CD8-positive, alpha-beta memory T cell (primary cell): Measurements from ENCODE around the gene SLC12A5. TPM values are rescaled to one million over a fixed set of nuclear protein-coding genes. Genes with fewer than 3 reads are reported as not detected.
"Not testable (repeated sequence)": the region's sequence is repeated elsewhere in the genome, so short reads cannot be mapped to it uniquely, and the experiment has no call there.

Experiments used
- CTCF ChIA-PET: fragments of 350-600 bp; sonication (Branson Sonifier 250); formaldehyde crosslinking; loops from one replicate; lab custom pipeline; 2021; ENCODE audit warnings: antibody characterized with exemption; lab: Charles Lee
- POLR2A ChIA-PET: fragments of 350-600 bp; sonication (Branson Sonifier 250); formaldehyde crosslinking; loops from one replicate; lab custom pipeline; 2021; ENCODE audit warnings: antibody characterized with exemption; lab: Charles Lee
- DNase-seq, 5 donors: peaks; one replicate each; pipeline versions ENCODE4 v3.0.0 to v3.0.0-alpha.2; 2020 to 2022; ENCODE audit warnings: mixed read lengths in 1 of 5
- H3K27ac ChIP-seq: one replicate; pipeline ENCODE4 v1.7.0; 2013; ENCODE audit warnings: low read depth, mild to moderate bottlenecking, low read length, moderate library complexity
- H3K27me3 ChIP-seq: 2 replicates; pipeline ENCODE4 v1.7.0; 2013; ENCODE audit warnings: low read length, mild to moderate bottlenecking; ENCODE audit not compliant: insufficient read depth, poor library complexity, severe bottlenecking
- H3K36me3 ChIP-seq: 2 replicates; pipeline ENCODE4 v1.7.0; 2013; ENCODE audit warnings: mild to moderate bottlenecking, low read length, moderate library complexity; ENCODE audit not compliant: insufficient read depth
- H3K4me1 ChIP-seq: 2 replicates; pipeline ENCODE4 v1.7.0; 2013; ENCODE audit warnings: mild to moderate bottlenecking, low read length, moderate library complexity; ENCODE audit not compliant: insufficient read depth
- H3K4me3 ChIP-seq: 2 replicates; pipeline ENCODE4 v1.7.0; 2013; ENCODE audit warnings: mild to moderate bottlenecking, low read length
- H3K9me3 ChIP-seq: 2 replicates; pipeline ENCODE4 v1.7.0; 2013; ENCODE audit warnings: mild to moderate bottlenecking, low read length
- H3K27ac Mint-ChIP-seq, 8 donors: one replicate each; pipeline ENCODE4 v1.8.0; 2020 to 2021; ENCODE audit warnings: mixed read lengths in 8 of 8, mild to moderate bottlenecking in 6 of 8, inconsistent platforms in 3 of 8, moderate library complexity in 3 of 8
- H3K27me3 Mint-ChIP-seq, 2 donors: one replicate each; pipeline ENCODE4 v1.8.0; 2020 to 2021; ENCODE audit warnings: mixed read lengths in 2 of 2, mild to moderate bottlenecking in 1 of 2, moderate library complexity in 1 of 2
- H3K36me3 Mint-ChIP-seq, 3 donors: one replicate each; pipeline ENCODE4 v1.8.0; 2020 to 2021; ENCODE audit warnings: mixed read lengths in 3 of 3, inconsistent platforms in 1 of 3, mild to moderate bottlenecking in 1 of 3
- H3K4me1 Mint-ChIP-seq, 3 donors: one replicate each; pipeline ENCODE4 v1.8.0; 2020 to 2021; ENCODE audit warnings: mixed read lengths in 3 of 3, inconsistent platforms in 1 of 3, mild to moderate bottlenecking in 1 of 3
- H3K4me3 Mint-ChIP-seq, 7 donors: one replicate each; pipeline ENCODE4 v1.8.0; 2020 to 2021; ENCODE audit warnings: mixed read lengths in 7 of 7, mild to moderate bottlenecking in 6 of 7, moderate library complexity in 4 of 7, inconsistent platforms in 2 of 7
- H3K9me3 Mint-ChIP-seq, 5 donors: one replicate each; pipeline ENCODE4 v1.8.0; 2020 to 2022; ENCODE audit warnings: mixed read lengths in 5 of 5, mild to moderate bottlenecking in 3 of 5, moderate library complexity in 2 of 5, inconsistent platforms in 1 of 5
- polyA plus RNA-seq: library from polyadenylated mRNA; unstranded; fragments of 300-500 nt; fragmentation: Illumina TruSeq; gene quantifications from one replicate; pipeline ENCODE4 v1.2.3, GENCODE V29; 2021
- total RNA-seq, 2 experiments: library from RNA; stranded (reverse); gene quantifications; one replicate each; pipeline ENCODE4 v1.2.3, GENCODE V29; 2021

SLC12A5 gene
- total and polyA plus RNA-seq, 3 experiments from 2014 or later = not detected

GRCh38 chr20:46085179-46085851 lies 56.3 kb downstream of the SLC12A5 start:
- no peak for DNase-seq
- Histone ChIP-seq H3K4me1 (peaks cover 58% of the 10 kb centered on the region), H3K36me3 (no peaks in the 10 kb centered on the region), H3K4me3 (no peak overlapping the region), H3K27ac (no peak overlapping the region), H3K9me3 (no peaks in the 10 kb centered on the region), H3K27me3 (no peaks in the 10 kb centered on the region)
- H3K4me3 Mint-ChIP-seq = peak overlapping the region in 2 of 7 donors; percentile 45 to 51
- peaks cover 76 to 88% (median 87%) of the 10 kb centered on the region in 3 donors for H3K4me1 Mint-ChIP-seq
- no peaks in the 10 kb centered on the region for H3K9me3 Mint-ChIP-seq
- ChIA-PET CTCF (no interaction called here), POLR2A (no interaction called here)
- peaks cover 0 to 17% (median 0%) of the 10 kb centered on the region in 3 donors for H3K36me3 Mint-ChIP-seq
- no peaks in the 10 kb centered on the region for H3K27me3 Mint-ChIP-seq
- peak overlapping the region in 3 of 8 donors; percentile 10 to 59 (median 16) for H3K27ac Mint-ChIP-seq

- Mint-ChIP-seq H3K4me3 (peak overlapping the region in 6 of 7 donors; percentile 12 to 91 (median 66)), H3K36me3 (peaks cover 0 to 17% (median 0%) of the 10 kb centered on the region in 3 donors), H3K27ac (peak overlapping the region in 4 of 8 donors; percentile 21 to 89 (median 26)), H3K27me3 (no peaks in the 10 kb centered on the region), H3K4me1 (peaks cover 74 to 78% (median 78%) of the 10 kb centered on the region in 3 donors), H3K9me3 (no peaks in the 10 kb centered on the region)
- Histone ChIP-seq H3K4me1 (peaks cover 57% of the 10 kb centered on the region), H3K4me3 (no peak overlapping the region), H3K27me3 (no peaks in the 10 kb centered on the region), H3K27ac (no peak overlapping the region), H3K9me3 (no peaks in the 10 kb centered on the region), H3K36me3 (no peaks in the 10 kb centered on the region)
- ChIA-PET POLR2A (no interaction called here), CTCF (interaction anchor here (2.0 kb wide), 1 partner anchor 65 kb away, joined by 6 read pairs; no protein-coding TSS in a partner anchor)
- DNase-seq = no peak
These were observed 58.1 kb downstream of the SLC12A5 start for GRCh38 chr20:46087161-46087560.

GRCh38 chr20:46088409-46089166 lies 59.6 kb downstream of the SLC12A5 start:
- peak overlapping the region; percentile 86 to 94 (median 91) for H3K4me3 Mint-ChIP-seq
- Histone ChIP-seq H3K4me1 (peaks cover 43% of the 10 kb centered on the region), H3K9me3 (no peaks in the 10 kb centered on the region), H3K27me3 (no peaks in the 10 kb centered on the region), H3K36me3 (no peaks in the 10 kb centered on the region), H3K4me3 (peak overlapping the region; percentile 76), H3K27ac (peak overlapping the region; percentile 85)
- peaks cover 0 to 14% (median 0%) of the 10 kb centered on the region in 3 donors for H3K36me3 Mint-ChIP-seq
- peak overlapping the region; percentile 89 to 98 (median 90) for H3K27ac Mint-ChIP-seq
- no peaks in the 10 kb centered on the region for H3K9me3 Mint-ChIP-seq
- no peaks in the 10 kb centered on the region for H3K27me3 Mint-ChIP-seq
- DNase-seq = no peak
- ChIA-PET CTCF (interaction anchor here (1.4 to 2.0 kb wide), 2 partner anchors 10 to 66 kb away, joined by 3 to 6 read pairs; no protein-coding TSS in a partner anchor), POLR2A (interaction anchor here (0.9 to 1.0 kb wide), 2 partner anchors 116 to 154 kb away, joined by 3 to 4 read pairs; partner anchors contain the start of gene ZNF335)
- peaks cover 60 to 64% (median 64%) of the 10 kb centered on the region in 3 donors for H3K4me1 Mint-ChIP-seq

GRCh38 chr20:46089167-46089416 lies 60.1 kb downstream of the SLC12A5 start:
- H3K4me3 Mint-ChIP-seq = peak overlapping the region; percentile 86 to 94 (median 91)
- no peaks in the 10 kb centered on the region for H3K9me3 Mint-ChIP-seq
- H3K27me3 Mint-ChIP-seq = no peaks in the 10 kb centered on the region
- no peaks in the 10 kb centered on the region for H3K27me3 ChIP-seq
- H3K4me1 ChIP-seq = peaks cover 41% of the 10 kb centered on the region
- H3K4me3 ChIP-seq = peak overlapping the region; percentile 76
- peak overlapping the region; percentile 89 to 98 (median 90) for H3K27ac Mint-ChIP-seq
- ChIA-PET CTCF (interaction anchor here (1.4 to 2.0 kb wide), 2 partner anchors 10 to 66 kb away, joined by 3 to 6 read pairs; no protein-coding TSS in a partner anchor), POLR2A (interaction anchor here (0.9 to 1.0 kb wide), 2 partner anchors 117 to 154 kb away, joined by 3 to 4 read pairs; partner anchors contain the start of gene ZNF335)
- DNase-seq = peak in 4 of 5 donors; percentile 37 to 73 (median 58)
- H3K9me3 ChIP-seq = no peaks in the 10 kb centered on the region
- H3K36me3 Mint-ChIP-seq = peaks cover 0 to 14% (median 0%) of the 10 kb centered on the region in 3 donors
- H3K36me3 ChIP-seq = no peaks in the 10 kb centered on the region
- H3K27ac ChIP-seq = peak overlapping the region; percentile 85
- peaks cover 55 to 59% (median 59%) of the 10 kb centered on the region in 3 donors for H3K4me1 Mint-ChIP-seq

- DNase-seq = peak; percentile 89 to 95 (median 94)
- Mint-ChIP-seq H3K4me1 (peaks cover 49 to 53% (median 53%) of the 10 kb centered on the region in 3 donors), H3K36me3 (peaks cover 0 to 14% (median 0%) of the 10 kb centered on the region in 3 donors), H3K27ac (peak within 1 kb of the TSS; percentile 89 to 98 (median 94)), H3K4me3 (peak within 1 kb of the TSS; percentile 86 to 94 (median 91)), H3K27me3 (no peaks in the 10 kb centered on the region), H3K9me3 (no peaks in the 10 kb centered on the region)
- no peaks in the 10 kb centered on the region for H3K9me3 ChIP-seq
- ChIA-PET CTCF (interaction anchor here (1.4 kb wide), 1 partner anchor 11 kb away, joined by 3 read pairs; no protein-coding TSS in a partner anchor), POLR2A (no interaction called here)
- no peaks in the 10 kb centered on the region for H3K36me3 ChIP-seq
- H3K27me3 ChIP-seq = no peaks in the 10 kb centered on the region
- peak within 1 kb of the TSS; percentile 76 for H3K4me3 ChIP-seq
- H3K27ac ChIP-seq = peak within 1 kb of the TSS; percentile 85
- H3K4me1 ChIP-seq = peaks cover 35% of the 10 kb centered on the region
These were observed 60.7 kb downstream of the SLC12A5 start, which contains the start of gene NCOA5 for GRCh38 chr20:46089417-46090388. Gene NCOA5 (minus strand): TSS chr20:46089962. CDS start chr20:46079424, 10,538 bp downstream.

- CTCF ChIA-PET, POLR2A ChIA-PET, H3K4me3 Mint-ChIP-seq, H3K27ac ChIP-seq, H3K36me3 ChIP-seq, H3K27me3 Mint-ChIP-seq, H3K4me3 ChIP-seq, H3K9me3 ChIP-seq, H3K27me3 ChIP-seq, H3K9me3 Mint-ChIP-seq, DNase-seq: not testable (repeated sequence)
- peaks cover 28 to 31% (median 31%) of the 10 kb centered on the region in 3 donors for H3K4me1 Mint-ChIP-seq
- H3K36me3 Mint-ChIP-seq = peaks cover 0 to 13% (median 0%) of the 10 kb centered on the region in 3 donors
- peak overlapping the region in 2 of 8 donors; percentile 29 to 71 for H3K27ac Mint-ChIP-seq
- peaks cover 15% of the 10 kb centered on the region for H3K4me1 ChIP-seq
These were observed 62.9 kb downstream of the SLC12A5 start for GRCh38 chr20:46091622-46092535.
